ENCODE results near the gene ADIRF. TPM values are rescaled to one million over a fixed set of nuclear protein-coding genes. Genes with fewer than 3 reads are reported as not detected.
"Not testable (repeated sequence)": the region's sequence is repeated elsewhere in the genome, so short reads cannot be mapped to it uniquely, and the experiment has no call there.

Gene ADIRF
- total RNA-seq, 1 donor from 2014 or later, result not detected

DNA sequence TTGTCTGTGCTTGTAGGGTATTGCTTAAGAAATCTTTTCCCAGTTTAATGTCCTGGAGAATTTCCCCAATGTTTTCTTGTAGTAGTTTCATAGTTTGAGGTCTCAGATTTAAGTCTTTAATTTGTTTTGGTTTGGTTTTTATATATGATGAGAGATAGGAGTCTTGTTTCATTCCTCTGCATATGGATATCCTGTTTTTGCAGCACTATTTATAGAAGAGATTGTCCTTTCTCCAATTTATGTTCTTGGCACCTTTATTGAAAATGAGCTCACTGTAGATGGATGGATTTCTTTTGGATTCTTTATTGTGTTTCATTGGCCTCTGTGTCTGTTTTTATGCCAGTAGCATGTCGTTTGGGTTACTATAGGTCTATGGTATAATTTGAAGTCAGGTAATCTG lies 20.2 kb downstream of the ADIRF start:
- H3K4me1 ChIP-seq, result no peaks in the 10 kb centered on the region
- no peaks in the 10 kb centered on the region for H3K4me1 Mint-ChIP-seq
- no peak overlapping the region for H3K4me3 Mint-ChIP-seq
- no peaks in the 10 kb centered on the region for H3K27me3 ChIP-seq
- no peak overlapping the region for H3K4me2 ChIP-seq
- H3K9ac ChIP-seq, result no peak overlapping the region
- no peaks in the 10 kb centered on the region for H3K36me3 ChIP-seq
- H3K27me3 Mint-ChIP-seq (ENCODE audit: insufficient read depth, low read depth), result no peaks in the 10 kb centered on the region
- H3K9me3 Mint-ChIP-seq, result no peaks in the 10 kb centered on the region
- no peaks in the 10 kb centered on the region for H3K9me3 ChIP-seq (ENCODE audit: low read depth)
- no peak for TF ChIP-seq EZH2phosphoT487 (IDR thresholded peaks at IDR 0.05)
- TF ChIP-seq EZH2 (IDR thresholded peaks at IDR 0.05), result no peak
- TF ChIP-seq, protein P1, sequence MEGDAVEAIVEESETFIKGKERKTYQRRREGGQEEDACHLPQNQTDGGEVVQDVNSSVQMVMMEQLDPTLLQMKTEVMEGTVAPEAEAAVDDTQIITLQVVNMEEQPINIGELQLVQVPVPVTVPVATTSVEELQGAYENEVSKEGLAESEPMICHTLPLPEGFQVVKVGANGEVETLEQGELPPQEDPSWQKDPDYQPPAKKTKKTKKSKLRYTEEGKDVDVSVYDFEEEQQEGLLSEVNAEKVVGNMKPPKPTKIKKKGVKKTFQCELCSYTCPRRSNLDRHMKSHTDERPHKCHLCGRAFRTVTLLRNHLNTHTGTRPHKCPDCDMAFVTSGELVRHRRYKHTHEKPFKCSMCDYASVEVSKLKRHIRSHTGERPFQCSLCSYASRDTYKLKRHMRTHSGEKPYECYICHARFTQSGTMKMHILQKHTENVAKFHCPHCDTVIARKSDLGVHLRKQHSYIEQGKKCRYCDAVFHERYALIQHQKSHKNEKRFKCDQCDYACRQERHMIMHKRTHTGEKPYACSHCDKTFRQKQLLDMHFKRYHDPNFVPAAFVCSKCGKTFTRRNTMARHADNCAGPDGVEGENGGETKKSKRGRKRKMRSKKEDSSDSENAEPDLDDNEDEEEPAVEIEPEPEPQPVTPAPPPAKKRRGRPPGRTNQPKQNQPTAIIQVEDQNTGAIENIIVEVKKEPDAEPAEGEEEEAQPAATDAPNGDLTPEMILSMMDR (IDR thresholded peaks at IDR 0.05), result no peak
- no peaks in the 10 kb centered on the region for H3K36me3 Mint-ChIP-seq
- no peaks in the 10 kb centered on the region for H3K79me2 ChIP-seq (ENCODE audit: low read depth)
- H2AFZ ChIP-seq (replicated peaks), result no peak overlapping the region
- H3K27ac Mint-ChIP-seq, result no peak overlapping the region
- H3F3A ChIP-seq (ENCODE audit: low read depth), result no peaks in the 10 kb centered on the region
- no peak overlapping the region for H3K4me3 ChIP-seq
- no peaks in the 10 kb centered on the region for H4K20me1 ChIP-seq (ENCODE audit: low read depth)
- no peak overlapping the region for H3K27ac ChIP-seq
- DNase-seq (ENCODE audit: low spot score), result no peak

DNA sequence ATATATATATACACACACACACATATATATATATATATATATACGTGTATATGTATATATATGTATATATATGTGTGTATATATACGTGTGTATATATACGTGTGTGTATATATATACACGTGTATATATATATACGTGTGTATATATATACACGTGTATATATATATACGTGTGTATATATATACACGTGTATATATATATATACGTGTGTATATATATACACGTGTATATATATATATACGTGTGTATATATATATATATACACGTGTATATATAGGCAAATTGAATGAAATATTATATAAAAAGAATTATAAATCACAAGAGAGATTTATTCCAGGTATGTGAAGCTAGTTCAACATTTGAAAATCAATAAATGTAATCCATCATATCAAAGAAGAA lies 23.1 kb downstream of the ADIRF start:
- not testable (repeated sequence) for H3K9ac ChIP-seq; H3K27me3 ChIP-seq; H3K27me3 Mint-ChIP-seq (ENCODE audit: insufficient read depth, low read depth); H3K36me3 ChIP-seq; H3F3A ChIP-seq (ENCODE audit: low read depth); H3K4me3 ChIP-seq; H3K4me1 ChIP-seq; DNase-seq (ENCODE audit: low spot score); H3K36me3 Mint-ChIP-seq; H3K27ac ChIP-seq; H3K4me3 Mint-ChIP-seq; H3K4me2 ChIP-seq; H2AFZ ChIP-seq (replicated peaks); H4K20me1 ChIP-seq (ENCODE audit: low read depth); H3K79me2 ChIP-seq (ENCODE audit: low read depth); H3K9me3 Mint-ChIP-seq; H3K4me1 Mint-ChIP-seq; H3K9me3 ChIP-seq (ENCODE audit: low read depth); H3K27ac Mint-ChIP-seq

DNA sequence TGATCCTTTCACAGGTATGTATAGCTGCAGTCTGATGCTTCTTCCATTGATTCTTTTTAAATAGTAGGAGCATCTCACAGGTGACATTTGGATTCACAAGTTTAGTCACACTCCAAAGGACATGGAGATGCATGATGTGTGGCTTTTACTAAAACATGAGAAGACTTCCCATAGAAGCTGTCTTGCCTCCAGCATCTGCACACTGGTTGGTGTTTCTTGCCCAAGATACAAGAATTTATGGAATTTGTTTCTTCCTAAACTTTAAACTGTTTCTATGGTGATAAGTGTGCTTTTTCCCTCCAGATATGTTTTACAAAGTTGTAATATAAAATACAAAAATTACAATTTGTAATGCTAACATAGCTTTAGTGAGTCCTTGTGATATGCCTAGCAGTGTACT lies 24.2 kb downstream of the ADIRF start:
- H3K27me3 Mint-ChIP-seq (ENCODE audit: insufficient read depth, low read depth), result peaks cover 2% of the 10 kb centered on the region
- no peak for DNase-seq (ENCODE audit: low spot score)
- Histone ChIP-seq H4K20me1 (ENCODE audit: low read depth) (no peaks in the 10 kb centered on the region), H3K9me3 (ENCODE audit: low read depth) (no peaks in the 10 kb centered on the region), H3K9ac (no peak overlapping the region), H3K4me1 (no peaks in the 10 kb centered on the region), H3K27me3 (no peaks in the 10 kb centered on the region), H2AFZ (replicated peaks) (no peak overlapping the region), H3K4me2 (no peak overlapping the region), H3K27ac (no peak overlapping the region), H3K4me3 (no peak overlapping the region), H3K36me3 (no peaks in the 10 kb centered on the region), H3K79me2 (ENCODE audit: low read depth) (no peaks in the 10 kb centered on the region), H3F3A (ENCODE audit: low read depth) (no peaks in the 10 kb centered on the region)
- TF ChIP-seq, protein P1 (IDR thresholded peaks at IDR 0.05), result no peak
- TF ChIP-seq EZH2phosphoT487 (IDR thresholded peaks at IDR 0.05) (no peak), EZH2 (IDR thresholded peaks at IDR 0.05) (no peak)
- H3K9me3 Mint-ChIP-seq, result no peaks in the 10 kb centered on the region
- no peaks in the 10 kb centered on the region for H3K36me3 Mint-ChIP-seq
- H3K4me1 Mint-ChIP-seq, result no peaks in the 10 kb centered on the region
- H3K27ac Mint-ChIP-seq, result no peak overlapping the region
- no peak overlapping the region for H3K4me3 Mint-ChIP-seq

DNA sequence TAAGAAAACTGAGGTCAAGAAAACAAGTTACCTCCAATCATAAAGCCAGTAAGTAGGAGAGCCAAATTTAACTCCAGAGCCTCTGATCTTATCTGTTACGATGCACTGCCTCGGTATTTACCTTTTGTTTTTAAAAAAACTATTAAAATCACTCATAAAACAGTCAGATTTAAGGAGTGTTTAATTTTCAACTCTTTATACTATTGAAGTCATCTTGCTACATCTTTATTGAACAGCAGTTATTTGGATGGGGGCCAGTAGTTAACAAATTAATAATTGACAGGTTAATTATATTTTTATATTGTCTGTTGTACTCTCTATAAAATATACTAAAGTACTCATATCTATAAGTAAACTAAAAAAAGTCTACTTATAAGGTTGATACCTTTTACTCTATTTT lies 24.6 kb downstream of the ADIRF start:
- H3K4me3 ChIP-seq, result no peak overlapping the region
- H3F3A ChIP-seq (ENCODE audit: low read depth), result no peaks in the 10 kb centered on the region
- no peak overlapping the region for H2AFZ ChIP-seq (replicated peaks)
- H3K27ac Mint-ChIP-seq, result no peak overlapping the region
- no peaks in the 10 kb centered on the region for H3K9me3 ChIP-seq (ENCODE audit: low read depth)
- no peaks in the 10 kb centered on the region for H3K27me3 ChIP-seq
- H3K36me3 ChIP-seq, result no peaks in the 10 kb centered on the region
- no peaks in the 10 kb centered on the region for H4K20me1 ChIP-seq (ENCODE audit: low read depth)
- H3K9ac ChIP-seq, result no peak overlapping the region
- no peak for DNase-seq (ENCODE audit: low spot score)
- no peak overlapping the region for H3K4me3 Mint-ChIP-seq
- H3K27me3 Mint-ChIP-seq (ENCODE audit: insufficient read depth, low read depth), result peaks cover 2% of the 10 kb centered on the region
- H3K4me2 ChIP-seq, result no peak overlapping the region
- TF ChIP-seq, protein P1 (IDR thresholded peaks at IDR 0.05), result no peak
- TF ChIP-seq EZH2 (IDR thresholded peaks at IDR 0.05) (no peak), EZH2phosphoT487 (IDR thresholded peaks at IDR 0.05) (no peak)
- H3K36me3 Mint-ChIP-seq, result no peaks in the 10 kb centered on the region
- H3K79me2 ChIP-seq (ENCODE audit: low read depth), result no peaks in the 10 kb centered on the region
- no peak overlapping the region for H3K27ac ChIP-seq
- H3K4me1 ChIP-seq, result no peaks in the 10 kb centered on the region
- H3K9me3 Mint-ChIP-seq, result no peaks in the 10 kb centered on the region
- no peaks in the 10 kb centered on the region for H3K4me1 Mint-ChIP-seq

DNA sequence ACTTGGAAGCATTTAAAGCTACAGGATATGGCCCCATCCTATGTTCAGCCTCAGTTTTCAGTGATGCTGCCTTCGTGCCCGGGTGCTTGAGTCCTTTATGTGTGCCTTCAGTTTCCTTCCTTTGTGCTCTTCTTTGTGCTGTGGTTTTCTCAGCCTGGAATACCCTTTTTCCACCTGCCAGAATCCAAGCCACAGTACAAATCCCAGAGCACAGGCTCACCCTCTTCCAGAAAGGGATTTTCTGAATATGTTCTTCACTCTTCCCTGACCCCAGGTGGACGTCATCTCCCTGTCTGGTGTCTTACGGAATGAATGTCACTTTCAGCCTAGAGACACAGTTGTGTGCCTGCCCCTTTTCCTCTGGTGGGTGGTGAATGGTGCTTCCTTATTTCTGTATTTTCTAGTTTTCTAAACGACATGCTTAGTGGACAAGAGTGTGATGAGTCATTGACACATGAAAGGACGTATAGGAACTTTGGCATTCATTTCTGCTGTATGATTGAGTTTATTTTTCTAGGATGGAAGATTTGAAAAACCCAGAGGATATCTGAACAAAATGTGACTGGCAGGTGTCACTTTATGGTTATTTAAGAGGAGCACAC lies 31.6 kb downstream of the ADIRF start:
- not testable (repeated sequence) for H3K4me2 ChIP-seq; H3K36me3 ChIP-seq; H3K9me3 Mint-ChIP-seq; H3K79me2 ChIP-seq (ENCODE audit: low read depth); DNase-seq (ENCODE audit: low spot score); H2AFZ ChIP-seq (replicated peaks); H3K9ac ChIP-seq; H4K20me1 ChIP-seq (ENCODE audit: low read depth); H3K27me3 ChIP-seq; H3K4me1 ChIP-seq; H3K27ac ChIP-seq; H3K4me3 Mint-ChIP-seq; H3K27me3 Mint-ChIP-seq (ENCODE audit: insufficient read depth, low read depth); H3K27ac Mint-ChIP-seq; H3K9me3 ChIP-seq (ENCODE audit: low read depth); H3K4me1 Mint-ChIP-seq; H3K36me3 Mint-ChIP-seq; H3K4me3 ChIP-seq; H3F3A ChIP-seq (ENCODE audit: low read depth)
